ENCODE data around the gene SERPINA12.

Gene SERPINA12

GRCh38 chr14:94545131-94545841, 36.0 kb upstream of the SERPINA12 start:
- TF ChIP-seq TAF1 (IDR thresholded peaks at IDR 0.05; ENCODE audit: borderline replicate concordance, insufficient read depth, low read length) (no peak), POLR2AphosphoS5 (IDR thresholded peaks at IDR 0.05; ENCODE audit: low read depth, low read length) (no peak), FOXP2 (optimal IDR thresholded peaks at IDR 0.05; ENCODE audit: borderline replicate concordance, extremely low read depth, extremely low read length, insufficient read depth) (no peak), SIN3A (IDR thresholded peaks at IDR 0.05; ENCODE audit: borderline replicate concordance, insufficient read depth, low read length) (no peak)
- TF ChIP-seq, protein P1, sequence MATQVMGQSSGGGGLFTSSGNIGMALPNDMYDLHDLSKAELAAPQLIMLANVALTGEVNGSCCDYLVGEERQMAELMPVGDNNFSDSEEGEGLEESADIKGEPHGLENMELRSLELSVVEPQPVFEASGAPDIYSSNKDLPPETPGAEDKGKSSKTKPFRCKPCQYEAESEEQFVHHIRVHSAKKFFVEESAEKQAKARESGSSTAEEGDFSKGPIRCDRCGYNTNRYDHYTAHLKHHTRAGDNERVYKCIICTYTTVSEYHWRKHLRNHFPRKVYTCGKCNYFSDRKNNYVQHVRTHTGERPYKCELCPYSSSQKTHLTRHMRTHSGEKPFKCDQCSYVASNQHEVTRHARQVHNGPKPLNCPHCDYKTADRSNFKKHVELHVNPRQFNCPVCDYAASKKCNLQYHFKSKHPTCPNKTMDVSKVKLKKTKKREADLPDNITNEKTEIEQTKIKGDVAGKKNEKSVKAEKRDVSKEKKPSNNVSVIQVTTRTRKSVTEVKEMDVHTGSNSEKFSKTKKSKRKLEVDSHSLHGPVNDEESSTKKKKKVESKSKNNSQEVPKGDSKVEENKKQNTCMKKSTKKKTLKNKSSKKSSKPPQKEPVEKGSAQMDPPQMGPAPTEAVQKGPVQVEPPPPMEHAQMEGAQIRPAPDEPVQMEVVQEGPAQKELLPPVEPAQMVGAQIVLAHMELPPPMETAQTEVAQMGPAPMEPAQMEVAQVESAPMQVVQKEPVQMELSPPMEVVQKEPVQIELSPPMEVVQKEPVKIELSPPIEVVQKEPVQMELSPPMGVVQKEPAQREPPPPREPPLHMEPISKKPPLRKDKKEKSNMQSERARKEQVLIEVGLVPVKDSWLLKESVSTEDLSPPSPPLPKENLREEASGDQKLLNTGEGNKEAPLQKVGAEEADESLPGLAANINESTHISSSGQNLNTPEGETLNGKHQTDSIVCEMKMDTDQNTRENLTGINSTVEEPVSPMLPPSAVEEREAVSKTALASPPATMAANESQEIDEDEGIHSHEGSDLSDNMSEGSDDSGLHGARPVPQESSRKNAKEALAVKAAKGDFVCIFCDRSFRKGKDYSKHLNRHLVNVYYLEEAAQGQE (IDR thresholded peaks at IDR 0.05; ENCODE audit: insufficient read depth in 1 of 2, low read depth in 2 of 2, low read length in 2 of 2) = no peak

DNA sequence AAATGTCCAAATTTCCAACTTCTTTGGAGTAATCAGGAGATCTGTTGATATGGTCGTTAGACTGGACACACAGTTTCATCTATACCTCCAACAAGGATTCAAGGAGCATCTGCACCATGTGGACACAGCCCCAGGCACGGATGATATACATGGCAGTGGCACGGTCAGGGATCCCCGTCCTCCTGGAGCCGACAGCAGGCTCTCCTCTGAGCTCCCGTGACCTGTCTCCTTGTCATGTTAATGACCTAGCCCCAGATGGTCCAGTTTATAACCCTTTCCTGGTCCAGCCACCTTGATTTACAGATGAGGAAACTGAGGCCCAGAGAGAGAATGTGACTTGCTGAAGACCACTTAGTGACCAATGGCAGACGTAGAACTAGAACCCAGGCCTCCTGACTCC, 35.5 kb upstream of the SERPINA12 start:
- TF ChIP-seq, protein P1 (IDR thresholded peaks at IDR 0.05; ENCODE audit: insufficient read depth in 1 of 2, low read depth in 2 of 2, low read length in 2 of 2) = no peak
- TF ChIP-seq SIN3A (IDR thresholded peaks at IDR 0.05; ENCODE audit: borderline replicate concordance, insufficient read depth, low read length) = no peak
- TF ChIP-seq FOXP2 (optimal IDR thresholded peaks at IDR 0.05; ENCODE audit: borderline replicate concordance, extremely low read depth, extremely low read length, insufficient read depth) = no peak
- TF ChIP-seq TAF1 (IDR thresholded peaks at IDR 0.05; ENCODE audit: borderline replicate concordance, insufficient read depth, low read length) = no peak
- TF ChIP-seq POLR2AphosphoS5 (IDR thresholded peaks at IDR 0.05; ENCODE audit: low read depth, low read length) = no peak

DNA sequence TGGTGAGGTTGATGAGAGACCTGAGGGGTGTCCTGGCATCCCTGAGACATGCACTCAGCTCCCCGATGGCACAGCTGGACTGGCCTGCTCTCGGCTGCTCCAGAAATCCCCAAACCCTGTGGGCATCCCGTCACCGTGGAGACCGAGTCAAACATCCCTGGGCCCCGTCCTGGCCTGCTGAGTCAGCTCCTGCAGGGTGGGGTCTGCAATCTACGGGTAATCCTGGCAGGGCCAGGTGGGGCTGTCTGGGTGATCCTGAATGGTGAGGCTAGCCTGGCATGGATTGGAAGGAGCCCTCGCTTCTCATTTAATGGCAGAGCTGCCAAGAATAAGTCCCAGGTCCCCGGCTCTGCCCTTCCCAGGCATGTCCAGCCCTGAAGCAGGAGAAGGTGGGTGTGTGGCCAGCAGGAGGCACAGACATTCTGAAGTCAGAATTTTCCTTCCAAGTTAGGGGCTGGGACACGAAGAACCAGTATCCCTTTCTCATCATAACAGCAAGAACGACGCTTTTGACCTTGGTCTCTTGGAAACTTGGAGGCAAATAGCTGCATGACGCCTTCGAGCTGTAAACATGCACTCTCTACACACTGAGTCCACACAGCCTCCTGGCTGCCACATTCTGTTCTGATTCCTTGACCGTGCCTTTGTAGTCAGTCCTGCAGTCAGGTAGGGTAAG, 34.3 kb upstream of the SERPINA12 start:
- TF ChIP-seq SIN3A (IDR thresholded peaks at IDR 0.05; ENCODE audit: borderline replicate concordance, insufficient read depth, low read length) (no peak), TAF1 (IDR thresholded peaks at IDR 0.05; ENCODE audit: borderline replicate concordance, insufficient read depth, low read length) (no peak), POLR2AphosphoS5 (IDR thresholded peaks at IDR 0.05; ENCODE audit: low read depth, low read length) (no peak)
- TF ChIP-seq, protein P1 (IDR thresholded peaks at IDR 0.05; ENCODE audit: insufficient read depth in 1 of 2, low read depth in 2 of 2, low read length in 2 of 2) = no peak

DNA sequence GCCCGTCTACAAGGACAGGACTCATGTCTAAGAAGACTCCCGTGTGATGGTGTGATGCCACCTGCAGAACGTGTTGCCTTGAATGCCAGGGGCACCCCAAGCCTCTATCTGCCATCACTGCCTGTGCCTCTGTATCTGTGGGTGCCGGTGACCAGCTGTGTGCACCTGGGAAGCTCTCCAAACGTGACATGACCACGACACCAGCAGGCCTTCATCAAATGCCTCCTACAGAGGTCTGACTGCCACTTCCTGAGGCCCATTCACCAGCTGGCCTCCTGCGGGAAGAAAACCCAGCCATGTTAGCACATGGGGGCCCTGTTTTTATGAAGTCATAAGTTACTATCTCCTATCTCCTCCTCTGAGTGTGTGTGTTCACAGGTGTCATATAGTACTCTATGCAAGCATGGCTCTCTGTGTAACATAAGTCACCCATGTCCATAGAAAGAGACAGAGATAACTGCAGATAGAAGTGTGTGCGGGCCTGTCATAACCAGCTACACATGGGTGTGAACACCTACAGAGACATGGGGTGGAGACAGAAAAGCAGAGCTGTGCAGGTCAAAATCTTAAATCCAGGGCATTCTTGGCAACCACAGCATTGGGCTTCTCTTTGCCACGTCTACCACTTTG, 33.7 kb upstream of the SERPINA12 start:
- TF ChIP-seq TAF1 (IDR thresholded peaks at IDR 0.05; ENCODE audit: borderline replicate concordance, insufficient read depth, low read length) (no peak), POLR2AphosphoS5 (IDR thresholded peaks at IDR 0.05; ENCODE audit: low read depth, low read length) (no peak), SIN3A (IDR thresholded peaks at IDR 0.05; ENCODE audit: borderline replicate concordance, insufficient read depth, low read length) (no peak), FOXP2 (optimal IDR thresholded peaks at IDR 0.05; ENCODE audit: borderline replicate concordance, extremely low read depth, extremely low read length, insufficient read depth) (no peak)
- TF ChIP-seq, protein P1 (IDR thresholded peaks at IDR 0.05; ENCODE audit: insufficient read depth in 1 of 2, low read depth in 2 of 2, low read length in 2 of 2) = no peak
